ENCODE data around the gene SPEG.

Gene SPEG

DNA sequence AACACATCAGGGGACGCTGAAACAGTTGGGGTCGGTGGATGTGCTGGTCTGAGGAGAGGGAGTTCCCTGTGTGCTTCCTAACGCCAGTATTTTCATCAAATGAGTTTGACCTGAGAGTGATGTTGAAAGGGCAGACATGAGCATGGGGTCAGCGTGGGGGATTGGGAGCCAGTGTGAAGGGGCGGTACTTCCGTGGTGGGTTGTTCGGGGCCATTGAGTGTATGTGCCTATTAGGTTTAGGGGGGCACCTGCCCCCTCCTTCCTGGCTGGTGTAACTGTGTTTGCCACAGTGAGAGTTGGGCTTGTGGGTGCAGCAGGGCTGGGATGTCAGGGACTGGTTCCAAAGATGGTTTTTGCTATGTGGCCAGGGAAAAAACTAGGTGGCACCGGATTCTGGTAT lies 24.4 kb downstream of the SPEG start:
- Histone ChIP-seq H3K27me3 (ENCODE audit: control insufficient read depth in 5 of 5, insufficient read depth in 4 of 5, low read length in 5 of 5) (peaks cover 0 to 33% (median 21%) of the 10 kb centered on the region in 5 donors), H3K9me3 (ENCODE audit: control insufficient read depth in 5 of 5, low read length in 5 of 5) (no peaks in the 10 kb centered on the region), H3K27ac (ENCODE audit: low read depth, low read length) (no peak overlapping the region), H3K4me1 (ENCODE audit: control insufficient read depth in 5 of 5, insufficient read depth in 5 of 5, low read length in 5 of 5) (peaks cover 0 to 2% (median 0%) of the 10 kb centered on the region in 5 donors), H3K36me3 (ENCODE audit: control insufficient read depth in 5 of 5, insufficient read depth in 5 of 5, low read length in 5 of 5) (no peaks in the 10 kb centered on the region), H3K4me3 (ENCODE audit: low read depth in 1 of 5, low read length in 5 of 5) (no peak overlapping the region), H3K9ac (ENCODE audit: low read length in 5 of 5) (no peak overlapping the region)

DNA sequence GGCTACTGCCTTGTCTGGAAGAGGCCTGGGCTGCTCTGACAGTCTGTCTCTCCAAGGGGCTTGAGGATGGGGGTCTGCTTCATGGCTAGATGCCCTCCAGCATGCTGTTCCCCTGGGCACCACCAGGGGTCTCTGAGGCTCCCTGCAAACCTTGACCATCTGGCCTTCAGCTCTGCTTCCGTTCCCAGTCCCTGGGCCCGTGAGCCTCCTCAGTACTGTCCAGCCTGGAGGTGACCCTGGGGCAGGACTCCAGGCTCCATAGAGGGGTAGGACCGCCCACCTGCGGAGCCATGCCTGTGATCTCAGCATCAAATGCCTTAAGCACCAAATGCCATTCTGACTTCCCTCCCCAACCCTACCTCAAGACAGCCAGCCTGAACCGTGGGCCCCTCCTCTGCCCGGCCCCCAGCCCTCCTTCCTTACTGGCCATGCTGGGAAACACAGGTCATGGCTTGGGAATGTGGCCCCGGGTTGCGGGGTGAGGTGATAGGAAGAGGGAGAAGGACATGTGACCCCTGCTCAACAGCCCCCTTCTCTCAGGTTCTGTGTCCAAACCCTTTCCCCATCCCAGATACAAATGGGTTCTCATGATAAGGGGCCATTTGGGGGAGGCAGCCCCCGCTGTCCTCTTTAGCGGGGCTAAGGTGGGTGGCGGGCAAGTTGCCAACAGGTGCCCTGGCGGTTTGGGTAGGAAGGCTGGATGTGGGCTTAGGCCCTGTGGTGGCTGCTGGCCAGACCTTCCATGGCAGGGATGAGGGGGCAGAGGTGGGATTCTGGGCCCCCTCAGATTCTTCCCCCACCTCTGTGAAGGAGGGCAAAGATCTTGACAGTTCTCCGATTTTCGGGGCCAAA lies 25.0 kb downstream of the SPEG start:
- Histone ChIP-seq H3K27ac (ENCODE audit: low read depth, low read length) (no peak overlapping the region), H3K9ac (ENCODE audit: low read length in 5 of 5) (no peak overlapping the region), H3K4me1 (ENCODE audit: control insufficient read depth in 5 of 5, insufficient read depth in 5 of 5, low read length in 5 of 5) (peaks cover 0 to 2% (median 0%) of the 10 kb centered on the region in 5 donors), H3K27me3 (ENCODE audit: control insufficient read depth in 5 of 5, insufficient read depth in 4 of 5, low read length in 5 of 5) (peaks cover 0 to 28% (median 21%) of the 10 kb centered on the region in 5 donors), H3K4me3 (ENCODE audit: low read depth in 1 of 5, low read length in 5 of 5) (no peak overlapping the region), H3K36me3 (ENCODE audit: control insufficient read depth in 5 of 5, insufficient read depth in 5 of 5, low read length in 5 of 5) (no peaks in the 10 kb centered on the region), H3K9me3 (ENCODE audit: control insufficient read depth in 5 of 5, low read length in 5 of 5) (no peaks in the 10 kb centered on the region)

DNA sequence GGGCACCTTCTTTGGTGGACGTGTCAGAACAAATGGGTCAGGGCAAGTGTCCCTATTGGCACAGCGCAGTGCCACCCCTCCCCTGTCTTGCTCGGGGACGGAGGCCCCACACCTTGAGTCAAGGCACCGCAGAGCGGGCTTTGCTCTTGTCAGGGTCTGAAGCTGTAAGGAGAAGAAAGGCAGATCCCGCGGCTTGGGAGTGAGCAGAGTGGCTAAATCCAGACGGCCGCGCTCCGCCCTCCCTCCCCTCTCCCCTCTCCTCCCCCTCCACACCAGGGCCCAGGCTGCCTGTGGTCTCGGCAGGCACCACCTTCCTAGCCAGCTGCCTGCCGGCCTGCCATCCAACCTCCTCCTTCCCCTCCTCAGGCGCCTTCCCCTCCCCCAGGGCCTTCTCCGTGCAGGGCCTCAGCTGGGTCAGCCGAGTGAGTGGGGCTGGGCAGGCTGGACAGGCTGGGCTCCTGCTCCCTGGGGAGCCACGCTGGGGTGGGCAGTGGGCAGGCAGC lies 25.8 kb downstream of the SPEG start:
- no peak overlapping the region for H3K27ac ChIP-seq (ENCODE audit: low read depth, low read length)
- no peak overlapping the region for H3K4me3 ChIP-seq (ENCODE audit: low read depth in 1 of 5, low read length in 5 of 5)
- no peaks in the 10 kb centered on the region for H3K36me3 ChIP-seq (ENCODE audit: control insufficient read depth in 5 of 5, insufficient read depth in 5 of 5, low read length in 5 of 5)
- H3K9ac ChIP-seq (ENCODE audit: low read length in 5 of 5) = no peak overlapping the region
- H3K4me1 ChIP-seq (ENCODE audit: control insufficient read depth in 5 of 5, insufficient read depth in 5 of 5, low read length in 5 of 5) = peaks cover 0 to 2% (median 0%) of the 10 kb centered on the region in 5 donors
- no peaks in the 10 kb centered on the region for H3K9me3 ChIP-seq (ENCODE audit: control insufficient read depth in 5 of 5, low read length in 5 of 5)
- peaks cover 0 to 28% (median 21%) of the 10 kb centered on the region in 5 donors for H3K27me3 ChIP-seq (ENCODE audit: control insufficient read depth in 5 of 5, insufficient read depth in 4 of 5, low read length in 5 of 5)

DNA sequence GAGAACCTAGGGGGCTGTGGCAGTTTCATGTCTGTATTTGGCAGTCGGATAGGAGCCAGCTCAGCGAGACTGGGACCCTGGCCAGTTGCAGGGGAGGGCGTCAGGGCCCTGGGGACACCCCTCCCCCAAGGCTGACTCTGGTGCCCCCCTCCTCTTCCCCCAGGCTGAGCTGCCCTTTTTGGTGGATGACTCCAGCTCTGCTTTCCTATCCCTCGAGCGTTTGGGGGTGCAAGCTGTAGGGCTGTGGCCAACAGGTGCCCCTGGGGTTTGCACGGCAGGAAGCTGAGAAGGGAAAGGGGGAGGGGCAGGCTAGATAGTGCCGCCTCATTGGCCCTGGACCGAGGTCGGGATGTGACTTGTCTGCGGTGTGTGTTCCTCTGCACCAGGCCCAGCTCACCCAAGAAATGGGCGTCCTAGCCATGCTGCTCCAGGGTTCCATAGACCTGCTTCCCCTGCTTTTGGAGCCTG lies 26.4 kb downstream of the SPEG start:
- Histone ChIP-seq H3K27me3 (ENCODE audit: control insufficient read depth in 5 of 5, insufficient read depth in 4 of 5, low read length in 5 of 5) (peaks cover 0 to 28% (median 21%) of the 10 kb centered on the region in 5 donors), H3K4me1 (ENCODE audit: control insufficient read depth in 5 of 5, insufficient read depth in 5 of 5, low read length in 5 of 5) (peaks cover 0 to 2% (median 0%) of the 10 kb centered on the region in 5 donors), H3K36me3 (ENCODE audit: control insufficient read depth in 5 of 5, insufficient read depth in 5 of 5, low read length in 5 of 5) (no peaks in the 10 kb centered on the region), H3K9me3 (ENCODE audit: control insufficient read depth in 5 of 5, low read length in 5 of 5) (no peaks in the 10 kb centered on the region), H3K27ac (ENCODE audit: low read depth, low read length) (no peak overlapping the region), H3K9ac (ENCODE audit: low read length in 5 of 5) (no peak overlapping the region), H3K4me3 (ENCODE audit: low read depth in 1 of 5, low read length in 5 of 5) (no peak overlapping the region)

DNA sequence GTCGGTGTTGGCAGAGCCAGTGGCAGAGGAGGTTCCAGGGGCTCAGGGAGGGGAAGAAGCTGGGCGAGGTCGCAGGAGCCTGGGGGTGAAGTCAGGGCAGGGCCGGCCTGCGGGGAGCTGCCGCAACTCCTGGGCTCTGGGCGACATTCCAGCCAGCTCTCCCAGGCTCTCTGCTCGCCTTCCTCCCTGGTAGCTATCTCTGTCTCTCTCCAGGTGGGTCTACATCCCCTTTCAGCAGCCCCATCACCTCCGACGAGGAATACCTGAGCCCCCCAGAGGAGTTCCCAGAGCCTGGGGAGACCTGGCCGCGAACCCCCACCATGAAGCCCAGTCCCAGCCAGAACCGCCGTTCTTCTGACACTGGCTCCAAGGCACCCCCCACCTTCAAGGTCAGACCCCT lies 27.0 kb downstream of the SPEG start:
- H3K36me3 ChIP-seq (ENCODE audit: control insufficient read depth in 5 of 5, insufficient read depth in 5 of 5, low read length in 5 of 5) = no peaks in the 10 kb centered on the region
- H3K27ac ChIP-seq (ENCODE audit: low read depth, low read length) = no peak overlapping the region
- H3K9ac ChIP-seq (ENCODE audit: low read length in 5 of 5) = no peak overlapping the region
- H3K4me3 ChIP-seq (ENCODE audit: low read depth in 1 of 5, low read length in 5 of 5) = no peak overlapping the region
- peaks cover 0 to 25% (median 21%) of the 10 kb centered on the region in 5 donors for H3K27me3 ChIP-seq (ENCODE audit: control insufficient read depth in 5 of 5, insufficient read depth in 4 of 5, low read length in 5 of 5)
- peaks cover 0 to 2% (median 0%) of the 10 kb centered on the region in 5 donors for H3K4me1 ChIP-seq (ENCODE audit: control insufficient read depth in 5 of 5, insufficient read depth in 5 of 5, low read length in 5 of 5)
- no peaks in the 10 kb centered on the region for H3K9me3 ChIP-seq (ENCODE audit: control insufficient read depth in 5 of 5, low read length in 5 of 5)

DNA sequence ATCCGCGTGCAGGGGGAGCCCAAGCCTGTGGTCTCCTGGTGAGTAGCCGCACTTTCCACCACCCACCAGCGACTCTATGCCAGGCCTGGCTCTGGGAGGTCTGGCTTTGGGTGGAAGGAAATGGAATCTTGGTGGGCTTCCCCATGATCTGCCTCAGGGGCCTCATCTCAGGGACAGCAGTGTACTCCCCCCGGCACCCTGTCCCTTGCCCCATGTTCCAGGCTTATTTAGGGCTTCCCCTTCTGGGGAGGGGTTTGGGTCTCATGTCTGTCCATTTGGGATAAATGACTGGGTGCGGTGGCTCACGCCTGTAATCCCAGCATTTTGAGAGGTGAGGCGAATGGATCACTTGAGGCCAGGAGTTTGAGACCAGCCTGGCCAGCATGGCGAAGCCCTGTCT lies 27.7 kb downstream of the SPEG start:
- H3K36me3 ChIP-seq (ENCODE audit: control insufficient read depth in 5 of 5, insufficient read depth in 5 of 5, low read length in 5 of 5) = no peaks in the 10 kb centered on the region
- peaks cover 0 to 2% (median 0%) of the 10 kb centered on the region in 5 donors for H3K4me1 ChIP-seq (ENCODE audit: control insufficient read depth in 5 of 5, insufficient read depth in 5 of 5, low read length in 5 of 5)
- no peak overlapping the region for H3K27ac ChIP-seq (ENCODE audit: low read depth, low read length)
- H3K4me3 ChIP-seq (ENCODE audit: low read depth in 1 of 5, low read length in 5 of 5) = no peak overlapping the region
- H3K9me3 ChIP-seq (ENCODE audit: control insufficient read depth in 5 of 5, low read length in 5 of 5) = no peaks in the 10 kb centered on the region
- no peak overlapping the region for H3K9ac ChIP-seq (ENCODE audit: low read length in 5 of 5)
- peaks cover 0 to 25% (median 21%) of the 10 kb centered on the region in 5 donors for H3K27me3 ChIP-seq (ENCODE audit: control insufficient read depth in 5 of 5, insufficient read depth in 4 of 5, low read length in 5 of 5)

DNA sequence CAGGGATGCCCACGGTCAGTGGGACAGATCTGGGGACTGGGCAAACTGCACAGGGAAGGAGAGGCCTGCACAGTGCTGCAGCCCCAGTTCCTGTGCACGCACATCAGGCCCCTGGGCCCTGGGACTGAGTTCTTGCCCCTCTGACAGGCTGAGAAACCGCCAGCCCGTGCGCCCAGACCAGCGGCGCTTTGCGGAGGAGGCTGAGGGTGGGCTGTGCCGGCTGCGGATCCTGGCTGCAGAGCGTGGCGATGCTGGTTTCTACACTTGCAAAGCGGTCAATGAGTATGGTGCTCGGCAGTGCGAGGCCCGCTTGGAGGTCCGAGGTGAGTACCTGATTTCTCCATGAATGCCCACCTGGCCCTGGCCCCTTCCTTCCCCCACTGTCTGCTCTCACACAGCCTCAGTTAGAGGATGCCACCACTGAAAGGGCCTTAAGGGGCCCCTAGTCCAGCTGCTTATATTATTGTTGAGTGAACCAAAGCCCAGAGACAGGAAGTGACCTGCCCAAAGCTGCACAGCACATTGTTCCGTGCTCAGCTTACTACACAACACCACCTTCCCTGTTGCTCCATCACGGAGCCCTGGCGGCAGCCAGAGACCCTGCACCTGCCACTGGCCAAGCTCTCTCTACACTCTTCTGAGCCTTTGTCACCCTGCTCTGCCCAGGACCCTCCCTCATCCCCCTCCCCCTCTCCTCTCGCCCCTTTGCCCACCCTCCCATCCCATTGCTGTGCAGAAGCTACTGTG lies 29.8 kb downstream of the SPEG start:
- H3K36me3 ChIP-seq (ENCODE audit: control insufficient read depth in 5 of 5, insufficient read depth in 5 of 5, low read length in 5 of 5) = no peaks in the 10 kb centered on the region
- no peak overlapping the region for H3K27ac ChIP-seq (ENCODE audit: low read depth, low read length)
- no peak overlapping the region for H3K9ac ChIP-seq (ENCODE audit: low read length in 5 of 5)
- peaks cover 0 to 20% (median 14%) of the 10 kb centered on the region in 5 donors for H3K27me3 ChIP-seq (ENCODE audit: control insufficient read depth in 5 of 5, insufficient read depth in 4 of 5, low read length in 5 of 5)
- no peaks in the 10 kb centered on the region for H3K9me3 ChIP-seq (ENCODE audit: control insufficient read depth in 5 of 5, low read length in 5 of 5)
- peaks cover 0 to 2% (median 0%) of the 10 kb centered on the region in 5 donors for H3K4me1 ChIP-seq (ENCODE audit: control insufficient read depth in 5 of 5, insufficient read depth in 5 of 5, low read length in 5 of 5)
- no peak overlapping the region for H3K4me3 ChIP-seq (ENCODE audit: low read depth in 1 of 5, low read length in 5 of 5)

DNA sequence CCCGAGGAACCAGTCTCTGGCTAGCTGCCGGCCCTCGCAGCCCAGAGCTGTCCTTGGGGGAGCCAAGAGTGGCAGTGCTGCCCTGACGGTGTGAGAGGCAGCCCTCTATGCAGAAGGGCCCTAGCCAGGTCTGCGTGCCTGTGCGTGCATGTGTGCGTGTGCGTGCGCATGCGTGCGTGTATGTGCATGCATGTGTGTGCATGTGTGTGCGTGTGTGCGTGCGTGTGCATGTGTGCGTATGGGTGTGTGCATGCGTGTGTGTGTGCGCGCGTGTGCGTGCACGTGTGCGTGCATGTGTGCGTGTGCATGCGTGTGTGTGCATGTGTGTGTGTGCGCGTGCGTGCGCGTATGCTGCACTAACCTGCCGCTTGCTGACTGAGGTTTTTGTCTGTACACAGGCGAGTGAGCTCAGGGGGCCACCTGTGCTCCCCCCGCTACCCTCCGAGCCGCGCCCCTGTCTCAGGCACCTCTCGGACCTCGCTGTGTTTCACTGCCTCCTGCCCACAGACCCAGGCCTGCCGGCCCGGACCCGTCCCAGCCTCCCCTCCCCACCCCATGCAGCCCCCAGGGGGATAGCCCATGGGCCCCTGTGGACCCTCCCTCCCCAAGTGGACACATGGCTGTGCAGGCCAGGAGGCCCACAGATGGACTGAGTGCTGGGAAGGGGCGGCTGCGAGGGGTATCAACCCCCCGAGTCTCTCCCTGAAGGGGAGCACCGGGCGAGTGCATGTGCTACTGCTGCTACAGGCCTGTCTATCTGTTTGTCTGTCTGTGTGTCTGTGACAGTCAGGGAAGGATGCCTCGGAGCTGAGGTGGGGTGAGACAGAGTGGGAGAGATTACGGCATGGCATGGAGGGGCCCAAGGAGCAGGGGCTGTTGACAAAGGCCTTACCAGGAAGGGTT lies 31.3 kb downstream of the SPEG start:
- H3K4me3 ChIP-seq (ENCODE audit: low read depth in 1 of 5, low read length in 5 of 5) = no peak overlapping the region
- H3K9me3 ChIP-seq (ENCODE audit: control insufficient read depth in 5 of 5, low read length in 5 of 5) = no peaks in the 10 kb centered on the region
- peaks cover 0 to 8% (median 6%) of the 10 kb centered on the region in 5 donors for H3K27me3 ChIP-seq (ENCODE audit: control insufficient read depth in 5 of 5, insufficient read depth in 4 of 5, low read length in 5 of 5)
- no peak overlapping the region for H3K9ac ChIP-seq (ENCODE audit: low read length in 5 of 5)
- H3K4me1 ChIP-seq (ENCODE audit: control insufficient read depth in 5 of 5, insufficient read depth in 5 of 5, low read length in 5 of 5) = no peaks in the 10 kb centered on the region
- no peaks in the 10 kb centered on the region for H3K36me3 ChIP-seq (ENCODE audit: control insufficient read depth in 5 of 5, insufficient read depth in 5 of 5, low read length in 5 of 5)
- H3K27ac ChIP-seq (ENCODE audit: low read depth, low read length) = no peak overlapping the region

DNA sequence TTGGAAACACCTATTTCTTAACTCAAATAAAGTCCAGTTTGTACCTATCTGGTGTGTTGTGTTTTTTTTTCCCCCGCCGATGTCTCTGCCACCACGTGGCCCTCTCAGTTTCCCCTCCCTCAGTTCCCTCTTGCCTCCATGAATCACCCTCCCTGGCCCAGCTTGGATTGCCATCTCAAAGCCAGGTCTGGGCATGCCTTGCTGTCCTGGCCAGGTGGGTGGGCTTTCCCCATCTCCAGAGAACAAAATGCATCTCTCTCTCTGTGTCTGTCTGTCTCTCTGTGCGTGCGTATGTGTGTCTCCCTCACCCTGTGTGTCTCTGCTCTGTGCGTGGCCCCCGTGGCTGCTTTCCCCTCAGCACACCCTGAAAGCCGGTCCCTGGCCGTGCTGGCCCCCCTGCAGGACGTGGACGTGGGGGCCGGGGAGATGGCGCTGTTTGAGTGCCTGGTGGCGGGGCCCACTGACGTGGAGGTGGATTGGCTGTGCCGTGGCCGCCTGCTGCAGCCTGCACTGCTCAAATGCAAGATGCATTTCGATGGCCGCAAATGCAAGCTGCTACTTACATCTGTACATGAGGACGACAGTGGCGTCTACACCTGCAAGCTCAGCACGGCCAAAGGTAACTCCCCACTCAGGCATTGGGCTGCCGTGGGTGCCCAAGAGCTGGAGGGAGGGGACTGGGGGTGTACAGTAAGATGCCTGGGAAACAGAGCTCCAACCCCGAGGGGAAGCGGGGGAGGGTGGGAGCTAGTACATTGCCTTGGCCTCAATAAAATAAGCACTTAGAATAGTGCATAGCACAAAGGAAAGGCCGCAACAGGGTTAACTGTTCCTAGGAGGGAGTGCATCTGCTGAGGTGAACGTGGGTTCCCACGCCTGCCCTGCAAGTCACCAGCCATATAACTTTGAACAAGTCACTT lies 32.4 kb downstream of the SPEG start:
- Histone ChIP-seq H3K27ac (ENCODE audit: low read depth, low read length) (no peak overlapping the region), H3K4me3 (ENCODE audit: low read depth in 1 of 5, low read length in 5 of 5) (no peak overlapping the region), H3K9me3 (ENCODE audit: control insufficient read depth in 5 of 5, low read length in 5 of 5) (no peaks in the 10 kb centered on the region), H3K36me3 (ENCODE audit: control insufficient read depth in 5 of 5, insufficient read depth in 5 of 5, low read length in 5 of 5) (no peaks in the 10 kb centered on the region), H3K9ac (ENCODE audit: low read length in 5 of 5) (no peak overlapping the region), H3K27me3 (ENCODE audit: control insufficient read depth in 5 of 5, insufficient read depth in 4 of 5, low read length in 5 of 5) (peaks cover 0 to 11% (median 6%) of the 10 kb centered on the region in 5 donors), H3K4me1 (ENCODE audit: control insufficient read depth in 5 of 5, insufficient read depth in 5 of 5, low read length in 5 of 5) (no peaks in the 10 kb centered on the region)

Data from subcutaneous abdominal adipose tissue (tissue), 5 donors.